ENCODE data around the gene CATSPER1. TPM values are rescaled to one million over a fixed set of nuclear protein-coding genes. Genes with fewer than 3 reads are reported as not detected.

CATSPER1 gene
- total RNA-seq, 3 donors from 2014 or later: not detected

Other genes with a start within 250 kb of the CATSPER1 start
- gene AP5B1, start 245.5 kb downstream of the CATSPER1 start, total RNA-seq: 10 to 100 TPM; 17.3 to 19.4 (median 17.4) TPM
- under 1 TPM in 2 of 3 donors, not detected in 1; 0.05 TPM for gene OVOL1, start 239.4 kb downstream of the CATSPER1 start, total RNA-seq
- 1 to 10 TPM in 1 of 3 donors, under 1 TPM in 2; 0.52 to 1.4 (median 0.56) TPM for gene SNX32, start 192.5 kb downstream of the CATSPER1 start, total RNA-seq
- 1,000 to 10,000 TPM in 1 of 3 donors, 100 to 1,000 TPM in 2; 944 to 1,135 (median 977) TPM for gene CFL1, start 168.3 kb downstream of the CATSPER1 start, total RNA-seq
- 10 to 100 TPM; 60.8 to 72.9 (median 60.8) TPM for gene MUS81, start 166.0 kb downstream of the CATSPER1 start, total RNA-seq
- 1 to 10 TPM; 1.0 to 2.9 (median 2.0) TPM for gene EFEMP2, start 153.7 kb downstream of the CATSPER1 start, total RNA-seq
- 10 to 100 TPM in 2 of 3 donors, 1 to 10 TPM in 1; 8.4 to 12.3 (median 11.2) TPM for gene CTSW, start 146.6 kb downstream of the CATSPER1 start, total RNA-seq
- gene FIBP, start 138.0 kb downstream of the CATSPER1 start, total RNA-seq: 10 to 100 TPM; 72.8 to 86.1 (median 83.9) TPM
- 100 to 1,000 TPM in 1 of 3 donors, 10 to 100 TPM in 2; 77.8 to 116 (median 95.6) TPM for gene CCDC85B, start 135.8 kb downstream of the CATSPER1 start, total RNA-seq
- 10 to 100 TPM; 75.6 to 77.2 (median 76.9) TPM for gene FOSL1, start 126.1 kb downstream of the CATSPER1 start, total RNA-seq
- gene C11orf68, start 107.4 kb downstream of the CATSPER1 start, total RNA-seq: 10 to 100 TPM; 13.9 to 15.4 (median 14.0) TPM
- 100 to 1,000 TPM in 2 of 3 donors, 10 to 100 TPM in 1; 96.1 to 118 (median 106) TPM for gene DRAP1, start 107.1 kb downstream of the CATSPER1 start, total RNA-seq
- not detected for gene TSGA10IP, start 81.0 kb downstream of the CATSPER1 start, total RNA-seq
- gene SART1, start 64.7 kb downstream of the CATSPER1 start, total RNA-seq: 100 to 1,000 TPM in 2 of 3 donors, 10 to 100 TPM in 1; 90.8 to 105 (median 100) TPM
- gene EIF1AD, start 24.3 kb downstream of the CATSPER1 start, total RNA-seq: 10 to 100 TPM; 71.4 to 76.9 (median 76.0) TPM
- gene BANF1, start 24.0 kb downstream of the CATSPER1 start, total RNA-seq: 100 to 1,000 TPM; 286 to 337 (median 326) TPM
- gene CST6, start 14.5 kb downstream of the CATSPER1 start, total RNA-seq: 1 to 10 TPM in 1 of 3 donors, under 1 TPM in 2; 0.38 to 1.0 (median 0.45) TPM
- gene GAL3ST3, start 22.7 kb upstream of the CATSPER1 start, total RNA-seq: not detected
- gene SF3B2, start 25.9 kb upstream of the CATSPER1 start, total RNA-seq: 100 to 1,000 TPM; 368 to 384 (median 376) TPM
- 10 to 100 TPM; 43.4 to 46.3 (median 44.8) TPM for gene PACS1, start 43.8 kb upstream of the CATSPER1 start, total RNA-seq
- gene KLC2, start 231.2 kb upstream of the CATSPER1 start, total RNA-seq: 10 to 100 TPM; 86.3 to 92.2 (median 89.2) TPM
- gene RAB1B, start 242.2 kb upstream of the CATSPER1 start, total RNA-seq: 100 to 1,000 TPM; 118 to 125 (median 120) TPM